ENCODE data around the gene TNIP1. TPM values are rescaled to one million over a fixed set of nuclear protein-coding genes. Genes with fewer than 3 reads are reported as not detected.
A peak's percentile ranks its signal among the peaks of the same experiment; 100 is the strongest.

TNIP1 gene
- total RNA-seq, 2 experiments from 2014 or later = 351 to 408 TPM

GRCh38 chr5:151075698-151076331, 5.0 kb downstream of the TNIP1 start:
- Mint-ChIP-seq H3K27ac (peak overlapping the region; percentile 87), H3K4me3 (peak overlapping the region; percentile 79), H3K9me3 (ENCODE audit: low read depth) (peaks cover 2% of the 10 kb centered on the region), H3K27me3 (no peaks in the 10 kb centered on the region), H3K36me3 (ENCODE audit: low read depth) (peaks cover 85% of the 10 kb centered on the region), H3K4me1 (peaks cover 80% of the 10 kb centered on the region)
- ATAC-seq (no peak), DNase-seq (peak; percentile 41)
- ChIA-PET POLR2A (no interaction called here), CTCF (interaction anchor here (0.7 to 1.7 kb wide), 8 partner anchors 9 to 49 kb away, joined by 3 to 7 read pairs (median 3); no protein-coding TSS in a partner anchor)
- intact Hi-C loops (cut with DNase I, micrococcal nuclease) = no loop called here

GRCh38 chr5:151074557-151074956, 6.3 kb downstream of the TNIP1 start:
- H3K27me3 Mint-ChIP-seq = no peaks in the 10 kb centered on the region
- ATAC-seq = no peak
- peak overlapping the region; percentile 39 for H3K27ac Mint-ChIP-seq
- CTCF ChIA-PET = interaction anchor here (1.7 kb wide), 1 partner anchor 40 kb away, joined by 5 read pairs; no protein-coding TSS in a partner anchor
- DNase-seq = no peak
- peaks cover 88% of the 10 kb centered on the region for H3K4me1 Mint-ChIP-seq
- intact Hi-C loops (cut with DNase I, micrococcal nuclease) = no loop called here
- H3K4me3 Mint-ChIP-seq = no peak overlapping the region
- peaks cover 87% of the 10 kb centered on the region for H3K36me3 Mint-ChIP-seq (ENCODE audit: low read depth)
- POLR2A ChIA-PET = interaction anchor here (1.2 kb wide), 1 partner anchor 9 kb away, joined by 4 read pairs; no protein-coding TSS in a partner anchor
- peaks cover 2% of the 10 kb centered on the region for H3K9me3 Mint-ChIP-seq (ENCODE audit: low read depth)

GRCh38 chr5:151073280-151073679, 7.6 kb downstream of the TNIP1 start:
- Mint-ChIP-seq H3K4me1 (peaks cover 91% of the 10 kb centered on the region), H3K27ac (no peak overlapping the region), H3K9me3 (ENCODE audit: low read depth) (peaks cover 2% of the 10 kb centered on the region), H3K27me3 (no peaks in the 10 kb centered on the region), H3K4me3 (no peak overlapping the region), H3K36me3 (ENCODE audit: low read depth) (peaks cover 89% of the 10 kb centered on the region)
- intact Hi-C loops (cut with DNase I, micrococcal nuclease) = no loop called here
- no peak for ATAC-seq
- ChIA-PET CTCF (interaction anchor here (0.7 to 3.3 kb wide), 4 partner anchors 22 to 53 kb away, joined by 3 to 12 read pairs (median 6); no protein-coding TSS in a partner anchor), POLR2A (no interaction called here)
- no peak for DNase-seq

- POLR2A ChIA-PET = no interaction called here
- H3K4me1 Mint-ChIP-seq = peaks cover 91% of the 10 kb centered on the region
- H3K9me3 Mint-ChIP-seq (ENCODE audit: low read depth) = peaks cover 2% of the 10 kb centered on the region
Observed at GRCh38 chr5:151072630-151073025, 8.2 kb downstream of the TNIP1 start.

GRCh38 chr5:151071848-151072629, 8.8 kb downstream of the TNIP1 start:
- POLR2A ChIA-PET = no interaction called here

More at GRCh38 chr5:151072630-151073025, 8.2 kb downstream of the TNIP1 start:
- intact Hi-C loops (cut with DNase I, micrococcal nuclease) = no loop called here
- ATAC-seq (no peak), DNase-seq (no peak)
- Mint-ChIP-seq H3K27me3 (no peaks in the 10 kb centered on the region), H3K27ac (peak overlapping the region; percentile 75), H3K4me3 (no peak overlapping the region), H3K36me3 (ENCODE audit: low read depth) (peaks cover 89% of the 10 kb centered on the region)
- CTCF ChIA-PET = interaction anchor here (2.6 to 3.3 kb wide), 2 partner anchors 43 to 53 kb away, joined by 9 to 12 read pairs; no protein-coding TSS in a partner anchor

GRCh38 chr5:151071021-151071420, 9.8 kb downstream of the TNIP1 start:
- peaks cover 2% of the 10 kb centered on the region for H3K9me3 Mint-ChIP-seq (ENCODE audit: low read depth)
- CTCF ChIA-PET = interaction anchor here (1.1 to 5.2 kb wide), 7 partner anchors 10 to 94 kb away, joined by 3 to 19 read pairs (median 9); partner anchors contain the start of gene TNIP1
- intact Hi-C loops (cut with DNase I, micrococcal nuclease) = no loop called here
- H3K27me3 Mint-ChIP-seq = no peaks in the 10 kb centered on the region
- peaks cover 89% of the 10 kb centered on the region for H3K36me3 Mint-ChIP-seq (ENCODE audit: low read depth)
- POLR2A ChIA-PET = interaction anchor here (3.2 kb wide), 1 partner anchor 8 kb away, joined by 15 read pairs; no protein-coding TSS in a partner anchor
- no peak for DNase-seq
- H3K4me3 Mint-ChIP-seq = no peak overlapping the region
- no peak overlapping the region for H3K27ac Mint-ChIP-seq
- ATAC-seq = no peak
- peaks cover 91% of the 10 kb centered on the region for H3K4me1 Mint-ChIP-seq

More at GRCh38 chr5:151071848-151072629, 8.8 kb downstream of the TNIP1 start:
- H3K27ac Mint-ChIP-seq = peak overlapping the region; percentile 75
- intact Hi-C loops (cut with DNase I, micrococcal nuclease) = no loop called here
- H3K27me3 Mint-ChIP-seq = no peaks in the 10 kb centered on the region
- peaks cover 2% of the 10 kb centered on the region for H3K9me3 Mint-ChIP-seq (ENCODE audit: low read depth)
- no peak for DNase-seq
- H3K36me3 Mint-ChIP-seq (ENCODE audit: low read depth) = peaks cover 89% of the 10 kb centered on the region
- ATAC-seq = no peak
- H3K4me3 Mint-ChIP-seq = no peak overlapping the region
- H3K4me1 Mint-ChIP-seq = peaks cover 91% of the 10 kb centered on the region
- CTCF ChIA-PET = interaction anchor here (0.7 to 5.2 kb wide), 6 partner anchors 20 to 86 kb away, joined by 3 to 19 read pairs (median 6); partner anchors contain the start of gene ANXA6

GRCh38 chr5:151070449-151070848, 10.4 kb downstream of the TNIP1 start:
- DNase-seq = no peak
- no peak for ATAC-seq
- POLR2A ChIA-PET = interaction anchor here (3.2 kb wide), 1 partner anchor 8 kb away, joined by 15 read pairs; no protein-coding TSS in a partner anchor
- peak overlapping the region; percentile 69 for H3K27ac Mint-ChIP-seq
- H3K9me3 Mint-ChIP-seq (ENCODE audit: low read depth) = peaks cover 2% of the 10 kb centered on the region
- peaks cover 91% of the 10 kb centered on the region for H3K4me1 Mint-ChIP-seq
- CTCF ChIA-PET = interaction anchor here (1.0 to 5.2 kb wide), 9 partner anchors 8 to 95 kb away, joined by 3 to 19 read pairs (median 5); partner anchors contain the start of gene TNIP1
- H3K36me3 Mint-ChIP-seq (ENCODE audit: low read depth) = peaks cover 89% of the 10 kb centered on the region
- intact Hi-C loops (cut with DNase I, micrococcal nuclease) = no loop called here
- H3K4me3 Mint-ChIP-seq = no peak overlapping the region
- no peaks in the 10 kb centered on the region for H3K27me3 Mint-ChIP-seq

GRCh38 chr5:151068433-151069197, 12.2 kb downstream of the TNIP1 start:
- peak overlapping the region; percentile 48 for H3K4me3 Mint-ChIP-seq
- peak; percentile 60 for ATAC-seq
- H3K4me1 Mint-ChIP-seq = peaks cover 97% of the 10 kb centered on the region
- CTCF ChIA-PET = interaction anchor here (0.6 to 5.2 kb wide), 11 partner anchors 10 to 286 kb away, joined by 3 to 19 read pairs (median 3); no protein-coding TSS in a partner anchor
- H3K9me3 Mint-ChIP-seq (ENCODE audit: low read depth) = no peaks in the 10 kb centered on the region
- H3K27ac Mint-ChIP-seq = peak overlapping the region; percentile 91
- POLR2A ChIA-PET = interaction anchor here (0.7 to 3.2 kb wide), 4 partner anchors 10 to 83 kb away, joined by 3 to 15 read pairs (median 4); no protein-coding TSS in a partner anchor
- no peaks in the 10 kb centered on the region for H3K27me3 Mint-ChIP-seq
- peak; percentile 75 for DNase-seq
- peaks cover 92% of the 10 kb centered on the region for H3K36me3 Mint-ChIP-seq (ENCODE audit: low read depth)
- intact Hi-C loops (cut with DNase I, micrococcal nuclease) = loop anchor here in 1 of 2 experiments (1.0 kb wide), 1 partner anchor 10 kb away; no protein-coding TSS in a partner anchor

- no peak for DNase-seq
- peak; percentile 1 for ATAC-seq
- CTCF ChIA-PET = interaction anchor here (0.8 to 5.2 kb wide), 7 partner anchors 9 to 97 kb away, joined by 3 to 19 read pairs (median 4); no protein-coding TSS in a partner anchor
- H3K4me3 Mint-ChIP-seq = peak overlapping the region; percentile 33
- peaks cover 92% of the 10 kb centered on the region for H3K36me3 Mint-ChIP-seq (ENCODE audit: low read depth)
- POLR2A ChIA-PET = interaction anchor here (1.0 to 3.2 kb wide), 2 partner anchors 11 to 16 kb away, joined by 4 to 15 read pairs; no protein-coding TSS in a partner anchor
- intact Hi-C loops (cut with DNase I, micrococcal nuclease) = no loop called here
- no peaks in the 10 kb centered on the region for H3K9me3 Mint-ChIP-seq (ENCODE audit: low read depth)
- H3K4me1 Mint-ChIP-seq = peaks cover 99% of the 10 kb centered on the region
- peak overlapping the region; percentile 91 for H3K27ac Mint-ChIP-seq
- no peaks in the 10 kb centered on the region for H3K27me3 Mint-ChIP-seq
Observed at GRCh38 chr5:151067632-151068432, 13.0 kb downstream of the TNIP1 start.

GRCh38 chr5:151066920-151067319, 13.9 kb downstream of the TNIP1 start:
- intact Hi-C loops (cut with DNase I, micrococcal nuclease) = loop anchor here in 1 of 2 experiments (1.0 kb wide), 1 partner anchor 11 kb away; no protein-coding TSS in a partner anchor
- Mint-ChIP-seq H3K36me3 (ENCODE audit: low read depth) (peaks cover 92% of the 10 kb centered on the region), H3K4me1 (peaks cover 99% of the 10 kb centered on the region), H3K27ac (peak overlapping the region; percentile 91), H3K9me3 (ENCODE audit: low read depth) (no peaks in the 10 kb centered on the region), H3K27me3 (no peaks in the 10 kb centered on the region), H3K4me3 (peak overlapping the region; percentile 33)
- ChIA-PET POLR2A (interaction anchor here (1.0 to 2.0 kb wide), 2 partner anchors 11 to 15 kb away, joined by 3 to 21 read pairs; no protein-coding TSS in a partner anchor), CTCF (interaction anchor here (1.0 to 2.1 kb wide), 4 partner anchors 10 to 56 kb away, joined by 3 to 11 read pairs (median 4); no protein-coding TSS in a partner anchor)
- DNase-seq = peak; percentile 49
- ATAC-seq = peak; percentile 8

Data from activated CD4-positive, alpha-beta T cell treated with anti-CD3 and anti-CD28 coated beads for 36 hours (primary cell).